NCI-H510A treated with DMSO at 0.1 percent for 48 hours (cell line): ENCODE results near the gene SLC2A8.

Experiments
- DNase-seq: peaks from one replicate; lab custom pipeline; 2025; lab: John Stamatoyannopoulos, UW

The SLC2A8 gene

DNA sequence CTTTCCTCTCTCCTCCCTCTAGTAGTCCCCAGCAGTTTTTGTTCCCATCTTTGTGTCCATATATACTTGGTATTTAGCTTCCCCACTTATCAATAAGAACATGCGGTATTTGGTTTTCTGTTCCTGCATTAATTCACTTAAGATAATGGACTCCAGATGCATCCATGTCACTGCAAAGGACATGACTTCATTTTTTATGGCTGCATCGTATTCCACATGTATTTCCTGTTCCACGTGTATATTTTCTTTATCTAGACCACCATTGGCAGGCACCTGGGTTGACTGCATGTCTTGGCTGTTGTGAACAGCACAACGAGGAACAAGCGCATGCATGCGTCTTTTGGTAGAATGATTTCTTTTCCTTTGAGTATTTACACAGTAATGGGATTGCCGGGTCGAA lies 33.4 kb downstream of the SLC2A8 start:
- no peak for DNase-seq

DNA sequence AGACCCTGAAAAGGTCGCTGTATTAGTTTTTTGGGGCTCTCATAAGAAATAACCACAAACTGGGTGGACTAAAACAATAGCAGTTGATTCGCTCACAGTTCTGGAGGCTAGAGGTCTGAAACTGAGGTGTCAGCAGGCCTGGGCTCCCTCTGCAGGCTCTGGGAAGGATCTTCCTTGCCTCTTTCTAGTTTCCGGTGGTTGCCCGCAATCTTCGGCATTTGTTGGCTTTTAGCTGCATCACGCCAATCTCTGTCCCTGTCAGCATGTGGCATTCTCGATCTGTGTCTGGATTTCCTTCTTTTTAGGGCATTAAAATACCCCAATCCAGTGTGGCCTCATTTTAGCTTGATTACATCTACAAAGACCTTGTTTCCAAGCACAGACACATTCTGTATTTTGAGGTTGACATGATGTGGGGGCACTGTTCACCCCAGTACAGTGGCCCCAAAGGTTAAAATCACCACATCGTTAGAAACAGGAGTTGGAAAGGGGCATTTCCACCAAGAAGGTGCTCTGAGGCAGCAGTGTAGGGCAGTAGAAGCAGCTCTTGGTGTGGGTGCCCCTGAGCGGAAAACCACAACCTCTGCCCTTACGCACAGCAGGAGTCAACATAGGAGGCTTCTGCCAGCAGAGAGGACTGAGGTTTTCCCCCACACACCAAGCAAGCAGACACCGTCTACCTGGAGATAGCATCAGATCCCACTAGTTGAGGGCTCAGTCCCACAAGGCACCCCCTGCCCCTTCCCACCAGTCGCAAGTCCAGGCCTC lies 40.7 kb downstream of the SLC2A8 start:
- no peak for DNase-seq

DNA sequence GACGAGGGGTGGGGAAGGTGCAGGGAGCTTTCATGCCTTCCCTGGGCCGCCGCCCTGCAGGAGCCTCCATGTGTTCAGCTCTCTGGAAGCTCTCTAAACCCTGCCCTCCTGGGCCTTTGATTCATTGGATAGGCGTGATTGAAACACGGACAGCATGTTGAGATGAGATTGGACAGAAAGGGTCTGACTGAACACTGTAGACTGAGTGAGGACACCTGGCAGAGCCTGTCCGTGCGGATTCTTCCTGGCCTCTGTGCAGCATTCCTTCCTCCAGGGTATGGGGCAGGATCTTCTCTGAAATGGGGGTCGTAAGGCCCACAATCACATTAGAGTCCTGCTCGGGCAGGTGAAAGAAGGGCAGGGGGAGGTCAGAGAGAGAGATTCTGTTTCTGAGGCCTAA lies 41.4 kb downstream of the SLC2A8 start:
- DNase-seq = no peak

DNA sequence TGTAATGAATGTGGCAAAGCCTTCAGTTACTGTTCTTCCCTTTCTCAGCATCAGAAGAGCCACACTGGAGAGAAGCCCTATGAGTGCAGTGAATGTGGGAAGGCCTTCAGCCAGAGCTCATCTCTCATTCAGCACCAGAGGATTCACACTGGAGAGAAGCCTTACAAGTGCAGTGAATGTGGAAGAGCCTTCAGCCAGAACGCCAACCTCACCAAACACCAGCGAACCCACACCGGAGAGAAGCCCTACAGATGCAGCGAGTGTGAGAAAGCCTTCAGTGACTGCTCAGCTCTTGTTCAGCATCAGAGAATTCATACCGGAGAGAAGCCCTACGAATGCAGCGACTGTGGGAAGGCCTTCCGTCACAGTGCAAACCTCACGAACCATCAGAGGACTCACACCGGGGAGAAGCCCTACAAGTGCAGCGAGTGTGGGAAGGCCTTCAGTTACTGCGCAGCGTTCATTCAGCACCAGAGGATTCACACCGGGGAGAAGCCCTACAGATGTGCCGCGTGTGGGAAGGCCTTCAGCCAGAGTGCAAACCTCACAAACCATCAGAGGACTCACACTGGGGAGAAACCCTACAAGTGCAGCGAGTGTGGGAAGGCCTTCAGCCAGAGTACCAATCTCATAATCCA lies 47.4 kb downstream of the SLC2A8 start:
- DNase-seq = no peak

DNA sequence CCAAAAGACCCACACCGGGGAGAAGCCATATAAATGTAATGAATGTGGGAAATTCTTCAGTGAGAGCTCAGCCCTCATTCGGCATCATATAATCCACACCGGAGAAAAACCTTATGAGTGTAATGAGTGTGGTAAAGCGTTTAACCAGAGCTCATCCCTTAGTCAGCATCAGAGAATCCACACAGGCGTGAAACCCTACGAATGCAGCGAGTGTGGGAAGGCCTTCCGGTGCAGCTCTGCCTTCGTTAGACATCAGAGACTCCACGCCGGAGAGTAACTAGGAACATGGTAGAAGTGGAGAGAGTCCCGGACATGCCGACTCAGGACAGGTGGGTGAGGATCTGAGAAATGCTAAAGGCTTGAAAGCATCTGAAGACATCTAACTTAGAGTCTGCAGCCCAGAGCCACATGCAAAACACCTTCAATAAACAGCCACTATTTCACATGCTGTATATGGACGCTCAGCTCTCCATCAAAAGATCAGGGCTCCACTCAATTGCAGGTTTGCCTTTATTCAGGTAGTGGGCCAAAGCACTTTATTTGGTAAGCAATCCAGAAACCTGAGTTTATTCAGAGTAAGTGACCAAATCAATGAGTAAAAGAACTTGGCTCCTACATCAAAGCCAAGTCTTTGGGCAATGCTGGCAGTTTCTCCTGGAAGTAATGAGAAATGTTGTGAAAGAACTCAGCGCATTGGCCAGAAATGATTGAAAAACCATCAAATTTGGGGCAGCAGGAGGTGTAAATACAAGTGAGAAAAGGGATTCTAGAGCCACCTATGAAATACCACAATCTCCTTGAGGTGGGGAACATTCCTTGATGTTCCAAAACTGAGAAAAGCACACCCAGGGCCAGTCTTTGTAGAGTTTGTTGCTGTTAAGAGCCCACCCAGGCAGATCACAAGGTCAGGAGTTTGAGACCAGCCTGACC lies 48.2 kb downstream of the SLC2A8 start:
- no peak for DNase-seq

GRCh38 chr9:127445851-127446712 lies 49.1 kb downstream of the SLC2A8 start:
- DNase-seq = no peak

- no peak for DNase-seq
These were observed 49.9 kb downstream of the SLC2A8 start for GRCh38 chr9:127446713-127447415.

DNA sequence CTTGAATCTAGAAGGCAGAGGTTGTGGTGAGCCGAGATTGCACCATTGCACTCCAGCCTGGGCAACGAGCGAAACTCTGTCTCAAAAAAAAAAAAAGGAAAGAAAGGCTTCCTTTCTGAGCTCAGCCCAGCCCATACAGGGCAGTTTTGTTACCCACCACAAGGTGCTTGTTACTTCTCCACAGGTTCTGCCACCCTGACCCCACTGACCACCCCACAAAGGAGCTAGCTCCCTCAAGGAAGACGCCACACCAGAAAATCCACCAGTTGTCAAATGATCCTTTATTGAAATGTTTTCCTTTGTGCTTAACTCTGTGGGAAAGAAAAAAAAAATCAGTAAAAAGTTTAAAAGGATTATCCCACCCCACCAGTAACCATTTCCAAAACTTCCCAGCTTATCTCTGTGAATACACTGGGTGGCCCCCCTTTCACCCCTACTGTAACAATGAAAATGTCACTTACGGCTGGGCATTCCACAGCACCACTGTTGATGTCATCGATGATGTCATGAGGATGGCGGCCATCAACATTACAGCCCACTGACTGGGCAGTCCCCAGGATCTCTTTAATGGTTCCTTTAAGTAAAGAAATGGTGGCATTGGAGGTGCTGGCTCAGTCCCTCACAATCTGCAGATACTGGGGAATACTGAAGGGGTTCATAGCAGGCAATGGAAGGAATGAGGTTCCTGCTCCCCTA lies 50.6 kb downstream of the SLC2A8 start:
- DNase-seq = no peak

- DNase-seq = no peak
These were observed 51.3 kb downstream of the SLC2A8 start for GRCh38 chr9:127448112-127448805.

GRCh38 chr9:127449332-127449966 lies 52.5 kb downstream of the SLC2A8 start:
- DNase-seq = no peak

DNA sequence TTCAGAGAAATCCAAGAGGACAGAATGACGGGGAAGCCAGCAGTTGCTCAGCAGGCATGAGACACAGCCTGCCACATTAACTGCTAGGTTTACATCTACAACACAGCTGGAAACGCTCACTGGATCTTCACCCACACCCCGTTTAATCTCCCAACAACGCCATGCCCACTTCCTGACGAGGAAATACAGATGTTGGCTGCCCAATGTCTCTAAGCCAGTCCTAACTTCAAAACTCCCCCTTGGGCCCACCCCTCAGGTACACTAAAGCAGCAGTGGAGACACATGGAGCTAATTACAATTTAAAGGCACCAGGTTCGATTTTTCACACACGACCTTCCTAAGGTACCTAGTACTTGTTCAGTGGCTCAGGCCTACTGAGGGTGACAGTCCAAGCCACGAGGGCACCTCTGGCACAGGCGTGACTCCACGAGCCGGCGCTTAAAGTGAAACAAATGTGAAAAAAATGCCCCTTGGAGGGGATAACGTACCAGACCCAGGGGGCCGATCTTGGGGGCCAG lies 53.3 kb downstream of the SLC2A8 start:
- no peak for DNase-seq

GRCh38 chr9:127450830-127451607 lies 54.0 kb downstream of the SLC2A8 start, which contains the start of the genes LRSAM1 and RPL12:
LRSAM1 (plus strand) TSS chr9:127451510; CDS start chr9:127454528, 3,018 bp downstream.
RPL12 (minus strand) TSS chr9:127451406; CDS start chr9:127451317, 89 bp downstream.
- DNase-seq = peak; percentile 92

GRCh38 chr9:127451608-127451857 lies 54.6 kb downstream of the SLC2A8 start:
- DNase-seq = no peak

GRCh38 chr9:127451858-127452656 lies 55.1 kb downstream of the SLC2A8 start:
- peak; percentile 59 for DNase-seq

- no peak for DNase-seq
These were observed 55.7 kb downstream of the SLC2A8 start for GRCh38 chr9:127452691-127453090.

DNA sequence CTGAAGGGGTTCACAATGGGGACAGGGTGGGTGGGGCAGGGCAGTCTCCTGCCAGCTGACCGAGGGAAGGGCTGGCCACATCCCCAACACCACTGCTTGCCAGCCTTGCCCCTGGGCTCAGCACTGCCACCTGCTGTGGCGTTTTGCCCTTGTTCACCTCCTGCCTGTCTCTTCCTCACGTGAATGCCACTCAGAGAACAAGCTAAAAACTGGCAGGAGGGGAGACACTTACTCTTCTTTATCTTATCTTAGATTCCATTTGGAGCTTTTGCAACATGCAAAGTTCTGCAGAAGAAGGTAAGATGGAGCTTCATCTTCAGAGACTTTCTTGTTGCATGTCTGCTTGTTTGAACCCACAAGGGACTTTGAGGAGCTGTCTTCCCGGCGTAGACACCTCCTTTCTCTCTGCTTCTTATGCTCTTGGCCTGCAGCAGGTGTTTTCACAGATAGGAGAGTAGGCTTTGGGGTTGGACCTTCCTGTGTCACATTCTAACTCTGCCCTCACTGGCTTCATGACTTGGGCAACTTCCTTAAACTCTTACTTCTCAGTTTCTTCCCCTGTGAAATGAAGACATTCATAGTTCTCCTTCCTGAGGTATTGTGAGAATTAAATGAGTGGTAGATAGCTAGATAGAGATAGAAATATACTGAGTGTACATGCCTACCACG lies 58.5 kb downstream of the SLC2A8 start:
- DNase-seq = no peak
